Measurements from ENCODE around the gene FAM32A. TPM values are rescaled to one million over a fixed set of nuclear protein-coding genes. Genes with fewer than 3 reads are reported as not detected.
A peak's percentile ranks its signal among the peaks of the same experiment; 100 is the strongest.

Gene FAM32A
- total RNA-seq, 1 donor from 2014 or later: 82.9 TPM

DNA sequence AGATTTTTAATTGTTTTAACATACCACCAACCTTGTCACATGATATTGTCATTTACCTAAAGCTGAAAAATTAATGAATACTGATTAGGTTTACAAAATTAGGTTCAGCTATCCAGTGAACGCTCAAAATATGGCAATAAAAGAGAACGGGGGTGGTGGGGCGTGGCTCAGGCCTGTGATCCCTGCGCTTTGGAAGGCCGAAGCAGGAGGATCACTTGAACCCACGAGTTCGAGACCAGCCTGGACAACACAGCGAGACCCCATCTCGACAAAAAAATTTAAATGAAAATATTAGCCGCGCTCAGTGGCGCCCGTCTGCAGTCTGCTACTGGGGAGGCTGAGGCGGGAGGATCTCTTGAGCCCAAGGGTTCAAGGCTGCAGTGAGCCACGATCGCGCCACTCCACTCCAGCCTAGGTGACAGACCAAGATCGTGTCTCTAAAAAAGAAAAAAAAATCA lies 516 bp upstream of the FAM32A start:
- DNase-seq (ENCODE audit: low read depth): no peak
- Histone ChIP-seq H3K36me3 (ENCODE audit: control insufficient read depth, insufficient read depth, low read length) (peaks cover 8% of the 10 kb centered on the region), H3K27me3 (ENCODE audit: control insufficient read depth, insufficient read depth, low read length) (no peaks in the 10 kb centered on the region), H3K4me3 (ENCODE audit: low read depth, low read length) (peak overlapping the region; percentile 98)
- TF ChIP-seq, protein P1, sequence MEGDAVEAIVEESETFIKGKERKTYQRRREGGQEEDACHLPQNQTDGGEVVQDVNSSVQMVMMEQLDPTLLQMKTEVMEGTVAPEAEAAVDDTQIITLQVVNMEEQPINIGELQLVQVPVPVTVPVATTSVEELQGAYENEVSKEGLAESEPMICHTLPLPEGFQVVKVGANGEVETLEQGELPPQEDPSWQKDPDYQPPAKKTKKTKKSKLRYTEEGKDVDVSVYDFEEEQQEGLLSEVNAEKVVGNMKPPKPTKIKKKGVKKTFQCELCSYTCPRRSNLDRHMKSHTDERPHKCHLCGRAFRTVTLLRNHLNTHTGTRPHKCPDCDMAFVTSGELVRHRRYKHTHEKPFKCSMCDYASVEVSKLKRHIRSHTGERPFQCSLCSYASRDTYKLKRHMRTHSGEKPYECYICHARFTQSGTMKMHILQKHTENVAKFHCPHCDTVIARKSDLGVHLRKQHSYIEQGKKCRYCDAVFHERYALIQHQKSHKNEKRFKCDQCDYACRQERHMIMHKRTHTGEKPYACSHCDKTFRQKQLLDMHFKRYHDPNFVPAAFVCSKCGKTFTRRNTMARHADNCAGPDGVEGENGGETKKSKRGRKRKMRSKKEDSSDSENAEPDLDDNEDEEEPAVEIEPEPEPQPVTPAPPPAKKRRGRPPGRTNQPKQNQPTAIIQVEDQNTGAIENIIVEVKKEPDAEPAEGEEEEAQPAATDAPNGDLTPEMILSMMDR (IDR thresholded peaks at IDR 0.05; ENCODE audit: insufficient read depth, low read length, severe bottlenecking): no peak
- no peak for FAIRE-seq

DNA sequence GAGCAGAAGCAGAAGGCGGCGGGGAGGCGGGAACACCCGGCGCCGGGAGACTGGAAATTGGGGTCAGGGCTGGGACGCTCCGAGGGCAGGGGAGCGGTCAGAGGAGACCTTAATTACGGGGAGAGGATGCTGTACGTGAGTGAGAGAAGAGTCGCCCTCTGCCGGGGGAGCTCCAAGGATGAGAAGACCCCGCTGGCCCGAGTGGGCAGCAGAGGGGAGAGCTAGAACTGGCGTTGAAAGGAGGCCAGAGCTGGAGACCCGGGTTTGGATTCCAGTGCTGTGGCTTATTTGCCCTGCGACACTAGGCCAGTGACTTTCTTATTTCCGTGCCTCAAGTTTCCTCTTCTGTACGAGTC lies 536 bp downstream of the FAM32A start:
- H3K36me3 ChIP-seq (ENCODE audit: control insufficient read depth, insufficient read depth, low read length): peaks cover 14% of the 10 kb centered on the region
- H3K4me3 ChIP-seq (ENCODE audit: low read depth, low read length): peak overlapping the region; percentile 98
- H3K27me3 ChIP-seq (ENCODE audit: control insufficient read depth, insufficient read depth, low read length): no peaks in the 10 kb centered on the region
- FAIRE-seq: no peak
- TF ChIP-seq, protein P1 (IDR thresholded peaks at IDR 0.05; ENCODE audit: insufficient read depth, low read length, severe bottlenecking): peak; percentile 61
- DNase-seq (ENCODE audit: low read depth): peak; percentile 20

DNA sequence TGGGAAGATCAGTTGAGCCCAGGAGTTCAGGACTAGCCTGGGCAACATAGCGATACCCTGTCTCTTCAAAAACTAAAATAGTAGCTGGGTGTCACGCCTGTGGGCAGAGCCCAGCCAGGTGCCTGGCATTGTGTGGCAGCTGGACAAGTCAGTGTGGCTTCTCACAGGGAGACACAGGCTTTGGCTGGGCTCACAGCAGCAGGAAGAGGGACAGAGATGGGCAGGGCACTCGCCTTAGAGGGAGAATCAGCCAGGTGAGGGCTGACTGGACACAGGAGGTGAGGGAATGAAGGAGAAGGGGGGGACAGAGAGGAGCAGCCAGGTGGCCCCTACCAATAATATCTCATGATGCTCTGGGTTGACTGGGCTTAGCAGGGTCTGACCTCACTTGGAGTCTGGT lies 3.3 kb downstream of the FAM32A start:
- Histone ChIP-seq H3K36me3 (ENCODE audit: control insufficient read depth, insufficient read depth, low read length) (peaks cover 22% of the 10 kb centered on the region), H3K27me3 (ENCODE audit: control insufficient read depth, insufficient read depth, low read length) (no peaks in the 10 kb centered on the region), H3K4me3 (ENCODE audit: low read depth, low read length) (no peak overlapping the region)
- DNase-seq (ENCODE audit: low read depth) (no peak), FAIRE-seq (no peak)
- TF ChIP-seq, protein P1 (IDR thresholded peaks at IDR 0.05; ENCODE audit: insufficient read depth, low read length, severe bottlenecking): no peak

DNA sequence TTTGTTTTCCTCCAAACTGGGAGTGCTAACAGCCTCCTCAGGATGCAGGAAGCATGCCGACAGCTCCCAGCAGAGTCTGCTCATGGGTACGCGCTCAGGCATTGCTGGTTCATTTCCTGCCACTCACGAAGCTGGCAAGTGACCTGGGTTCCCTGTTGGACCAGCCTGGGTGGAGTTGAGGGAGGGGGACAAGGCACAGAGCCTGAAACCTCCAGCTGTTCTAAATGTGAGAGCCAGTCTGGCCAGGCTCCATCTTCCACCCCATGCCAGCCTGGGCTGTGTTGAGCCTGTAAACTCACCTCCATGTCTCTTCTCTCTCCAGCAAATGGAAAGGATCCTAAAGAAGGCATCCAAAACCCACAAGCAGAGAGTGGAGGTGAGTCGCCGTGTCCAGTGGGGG lies 5.0 kb downstream of the FAM32A start:
- Histone ChIP-seq H3K4me3 (ENCODE audit: low read depth, low read length) (no peak overlapping the region), H3K36me3 (ENCODE audit: control insufficient read depth, insufficient read depth, low read length) (peaks cover 22% of the 10 kb centered on the region), H3K27me3 (ENCODE audit: control insufficient read depth, insufficient read depth, low read length) (no peaks in the 10 kb centered on the region)
- TF ChIP-seq, protein P1 (IDR thresholded peaks at IDR 0.05; ENCODE audit: insufficient read depth, low read length, severe bottlenecking): no peak
- FAIRE-seq (no peak), DNase-seq (ENCODE audit: low read depth) (no peak)

DNA sequence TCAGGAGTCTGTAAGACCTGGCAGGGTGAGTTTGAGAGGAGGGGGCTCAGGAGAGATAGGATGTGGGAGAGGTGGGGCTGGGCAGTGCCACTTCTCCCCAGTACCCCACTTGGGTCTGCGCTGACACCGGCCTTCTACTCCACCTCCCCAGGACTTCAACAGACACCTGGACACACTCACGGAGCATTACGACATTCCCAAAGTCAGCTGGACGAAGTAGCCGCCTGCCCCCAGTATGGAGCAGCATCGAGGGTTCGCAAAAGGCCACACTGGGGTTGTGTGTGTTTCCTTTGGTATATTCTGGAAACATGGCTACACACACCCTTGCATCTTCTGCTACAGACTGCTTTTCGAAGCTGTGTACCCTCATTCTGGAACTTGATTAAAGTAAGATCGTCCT lies 5.5 kb downstream of the FAM32A start:
- no peak for DNase-seq (ENCODE audit: low read depth)
- TF ChIP-seq, protein P1 (IDR thresholded peaks at IDR 0.05; ENCODE audit: insufficient read depth, low read length, severe bottlenecking): no peak
- Histone ChIP-seq H3K4me3 (ENCODE audit: low read depth, low read length) (no peak overlapping the region), H3K27me3 (ENCODE audit: control insufficient read depth, insufficient read depth, low read length) (no peaks in the 10 kb centered on the region), H3K36me3 (ENCODE audit: control insufficient read depth, insufficient read depth, low read length) (peaks cover 22% of the 10 kb centered on the region)
- FAIRE-seq: no peak

DNA sequence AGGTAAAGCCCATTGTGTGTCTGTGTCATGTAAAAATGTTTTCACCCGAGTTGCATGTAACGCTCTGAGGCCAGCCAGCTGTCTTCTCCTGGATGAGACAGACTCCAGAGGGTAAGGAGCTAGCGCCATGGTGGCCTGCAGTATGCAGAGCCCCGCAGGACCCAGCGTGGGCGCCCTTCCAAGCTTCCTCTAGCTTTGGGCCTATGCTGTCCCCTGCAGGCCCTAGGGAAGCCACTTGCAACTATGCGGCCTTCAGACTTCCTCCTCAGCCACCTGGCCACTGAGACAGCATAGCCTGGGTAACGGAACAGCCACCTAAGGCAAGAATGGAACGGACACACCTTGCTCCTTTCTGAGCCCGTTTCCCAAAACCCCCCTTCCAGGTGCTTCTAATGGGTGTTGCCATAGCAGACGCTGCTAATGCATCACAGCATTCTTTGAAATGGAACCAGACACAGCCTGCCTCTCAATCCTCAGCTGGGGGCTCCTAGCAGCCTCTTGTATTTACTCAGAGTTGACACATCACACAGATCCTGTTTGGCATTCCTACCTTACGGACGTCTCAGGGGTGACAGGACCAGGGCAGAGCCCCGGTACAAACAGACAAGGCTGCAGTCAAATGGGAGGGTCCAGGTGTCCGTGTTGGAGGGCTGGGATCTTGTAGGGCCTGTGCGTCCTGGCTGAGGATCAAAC lies 6.2 kb downstream of the FAM32A start:
- FAIRE-seq (no peak), DNase-seq (ENCODE audit: low read depth) (no peak)
- H3K36me3 ChIP-seq (ENCODE audit: control insufficient read depth, insufficient read depth, low read length): peaks cover 22% of the 10 kb centered on the region
- TF ChIP-seq, protein P1 (IDR thresholded peaks at IDR 0.05; ENCODE audit: insufficient read depth, low read length, severe bottlenecking): no peak
- no peak overlapping the region for H3K4me3 ChIP-seq (ENCODE audit: low read depth, low read length)
- no peaks in the 10 kb centered on the region for H3K27me3 ChIP-seq (ENCODE audit: control insufficient read depth, insufficient read depth, low read length)
